GM18502 (cell line): ENCODE results near the gene DCDC1.
"Not testable (repeated sequence)": the region's sequence is repeated elsewhere in the genome, so short reads cannot be mapped to it uniquely, and the experiment has no call there.

Experiments
- ATAC-seq: cut with Tn5 transposase; IDR thresholded peaks from one replicate; pipeline ENCODE4 v1.9.1; 2021; ENCODE audit warnings: mild to moderate bottlenecking; ENCODE audit not compliant: unreplicated experiment, poor library complexity

The DCDC1 gene

DNA sequence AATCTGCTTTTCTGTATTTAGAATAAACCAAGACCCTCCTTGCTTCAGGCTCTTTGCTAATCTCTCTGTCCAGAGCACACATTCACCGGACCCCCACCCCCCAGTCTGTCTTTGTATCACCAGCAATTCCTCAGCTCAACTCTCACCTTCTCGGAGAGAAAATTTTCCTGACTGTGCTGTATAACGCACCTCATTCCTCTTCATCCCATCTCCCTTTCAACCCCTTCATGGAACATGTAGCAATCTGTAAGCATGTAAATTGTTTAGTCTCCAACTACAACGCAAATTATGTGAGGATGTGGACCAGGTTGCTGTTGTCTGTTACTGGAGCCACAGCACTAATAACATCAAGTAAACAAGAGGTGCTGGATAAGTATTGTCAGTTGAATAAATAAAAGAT lies 349.8 kb downstream of the DCDC1 start:
- ATAC-seq = no peak

DNA sequence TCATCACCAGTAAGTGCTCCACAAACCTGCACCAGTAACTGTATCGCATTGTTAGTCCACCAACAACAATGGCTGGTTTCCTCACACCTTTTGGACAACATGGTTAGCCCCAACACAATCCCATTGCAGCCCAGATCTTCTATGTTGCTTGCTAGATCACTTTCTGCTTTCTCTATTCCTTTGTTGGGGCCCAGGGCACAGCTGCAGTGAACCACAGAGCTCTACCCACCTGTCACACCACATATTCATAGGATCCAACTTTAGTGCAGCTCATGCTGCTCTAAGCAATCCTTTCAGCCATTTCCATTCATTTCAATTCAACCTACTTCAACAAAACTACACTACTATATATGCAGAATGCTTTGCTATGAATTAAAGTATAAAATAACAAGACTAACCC lies 364.3 kb downstream of the DCDC1 start:
- no peak for ATAC-seq

DNA sequence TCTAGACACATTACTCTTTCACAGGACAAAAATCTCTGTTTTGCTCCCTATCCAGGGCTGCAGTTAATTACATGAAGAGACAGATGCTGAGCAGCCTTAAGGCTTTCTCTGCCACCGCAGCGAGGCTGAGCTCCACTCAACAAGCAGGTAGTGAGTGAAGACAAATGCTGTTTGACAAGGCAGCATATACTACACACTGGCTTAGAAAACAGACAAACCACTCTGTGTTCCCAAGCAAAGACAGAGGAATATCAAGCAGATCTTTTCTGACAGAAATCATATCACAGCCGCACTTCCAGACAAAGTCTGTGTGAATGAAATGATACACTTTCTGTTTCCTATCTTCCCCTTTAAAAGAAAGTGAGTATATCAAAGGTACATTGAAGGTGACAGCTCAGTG lies 368.1 kb downstream of the DCDC1 start:
- ATAC-seq = no peak

DNA sequence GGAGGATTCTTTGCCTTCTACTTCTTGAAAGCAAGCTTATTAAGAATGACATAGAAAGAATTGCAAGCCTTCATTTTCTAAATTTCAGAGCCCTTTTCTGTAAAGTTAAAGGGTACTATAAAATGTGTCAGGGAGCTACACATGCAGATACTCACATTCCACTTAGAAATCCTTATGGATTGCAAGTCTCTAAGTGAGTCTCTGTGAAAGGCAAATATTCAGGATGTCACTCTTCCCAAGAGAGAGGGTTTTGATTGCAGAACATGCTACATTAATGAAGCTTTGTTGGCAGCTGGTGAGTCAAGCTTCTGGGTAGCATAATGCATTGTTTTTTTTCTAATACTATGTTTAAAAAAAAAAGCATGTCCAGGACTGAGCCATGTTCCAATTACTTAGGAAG lies 369.2 kb downstream of the DCDC1 start:
- ATAC-seq = no peak

DNA sequence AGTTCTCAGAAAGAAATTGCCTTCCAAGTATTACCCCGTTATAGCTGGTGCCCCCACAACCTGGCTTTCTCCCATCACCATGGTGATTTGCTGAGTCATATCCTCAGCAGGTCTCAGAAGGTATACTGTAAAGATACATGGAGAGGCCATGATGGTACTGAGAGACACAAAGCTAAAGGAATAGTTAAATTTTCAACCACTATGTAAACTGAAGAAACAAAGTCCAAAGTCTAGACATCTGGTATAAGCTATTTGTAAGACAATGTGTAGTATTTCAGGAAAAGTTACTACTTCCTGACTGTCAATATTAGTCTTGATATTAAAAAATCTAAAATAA lies 377.1 kb downstream of the DCDC1 start:
- peak; percentile 80 for ATAC-seq

DNA sequence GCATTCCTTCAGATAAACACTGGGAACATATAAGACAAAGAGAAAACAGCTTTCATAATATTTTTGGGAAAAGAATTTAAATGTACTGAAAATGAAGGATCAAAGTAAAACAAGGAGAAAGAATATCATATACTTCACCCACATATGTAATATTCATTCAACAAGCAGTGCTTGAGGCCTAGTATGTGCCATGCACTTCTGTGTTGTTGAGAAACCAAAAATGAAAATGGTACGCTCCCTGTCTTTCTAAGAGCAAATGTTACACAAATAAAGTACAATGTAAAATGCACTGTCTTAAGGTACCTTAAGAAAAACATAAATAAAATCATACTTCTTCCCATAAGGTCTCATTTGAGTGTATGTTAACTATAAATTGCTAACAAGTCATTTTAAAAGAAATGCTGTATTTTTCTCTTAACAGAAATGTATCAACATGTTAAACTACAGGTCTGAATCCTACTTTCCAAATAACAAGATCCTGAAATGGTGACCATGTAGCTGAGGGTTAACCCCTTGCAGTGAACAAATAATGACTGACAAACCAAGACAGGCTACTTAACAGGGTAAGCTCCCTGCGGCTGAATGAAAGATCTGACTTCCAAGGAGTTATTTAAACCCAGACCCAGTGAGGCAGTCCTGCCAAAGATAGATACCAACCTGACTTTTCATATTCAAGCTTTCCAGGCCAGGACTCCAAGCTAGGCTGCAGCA lies 377.6 kb downstream of the DCDC1 start:
- ATAC-seq = no peak

DNA sequence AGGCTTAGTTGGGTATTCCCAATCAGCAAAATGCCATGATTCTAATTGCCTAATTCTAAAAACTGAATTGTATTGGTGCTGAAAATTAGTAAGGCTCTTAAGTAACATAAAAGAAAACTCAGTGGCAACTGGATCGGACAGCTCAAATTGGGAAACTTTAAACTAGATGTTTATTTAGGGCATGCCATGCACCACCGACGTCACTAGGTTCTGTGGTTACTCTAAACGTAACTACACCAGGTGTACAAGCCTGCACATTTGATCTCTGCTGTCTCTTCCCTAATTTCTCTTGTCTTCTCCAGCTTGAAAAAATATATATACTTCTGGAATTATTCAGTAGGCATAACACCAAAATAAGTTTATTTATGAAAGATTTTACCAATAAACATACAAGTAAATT lies 378.2 kb downstream of the DCDC1 start:
- ATAC-seq = no peak

DNA sequence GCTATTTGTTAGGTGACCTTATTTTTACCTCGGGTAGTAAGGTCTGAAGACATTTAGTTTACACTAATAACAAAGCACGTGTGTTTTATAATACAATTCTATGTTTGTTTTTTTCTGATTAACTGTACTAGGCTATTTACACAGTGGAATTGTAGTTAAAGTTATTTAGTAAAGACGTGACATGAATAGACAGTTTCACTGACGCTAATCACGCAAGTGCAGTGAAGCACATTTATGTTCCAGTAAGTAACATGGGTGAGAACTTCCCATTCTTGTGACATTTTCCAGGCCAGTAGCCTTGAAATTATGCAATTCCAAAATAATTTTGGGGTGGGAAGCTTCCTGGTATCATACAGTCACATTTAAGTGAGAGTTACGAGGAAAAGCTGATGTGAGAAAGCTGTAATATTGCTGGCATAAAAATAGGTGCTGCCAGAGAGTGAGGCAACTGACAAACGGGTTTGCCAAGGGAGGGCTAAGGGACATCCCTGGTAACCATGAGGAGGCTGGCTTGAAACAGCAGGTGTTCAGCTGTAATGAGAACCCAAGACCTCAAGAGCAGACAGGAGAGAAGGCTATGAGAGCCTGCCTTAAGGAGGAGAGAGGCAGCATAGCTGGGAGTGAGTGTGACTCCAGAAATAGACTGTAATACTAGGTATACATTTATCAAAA lies 378.8 kb downstream of the DCDC1 start:
- no peak for ATAC-seq

DNA sequence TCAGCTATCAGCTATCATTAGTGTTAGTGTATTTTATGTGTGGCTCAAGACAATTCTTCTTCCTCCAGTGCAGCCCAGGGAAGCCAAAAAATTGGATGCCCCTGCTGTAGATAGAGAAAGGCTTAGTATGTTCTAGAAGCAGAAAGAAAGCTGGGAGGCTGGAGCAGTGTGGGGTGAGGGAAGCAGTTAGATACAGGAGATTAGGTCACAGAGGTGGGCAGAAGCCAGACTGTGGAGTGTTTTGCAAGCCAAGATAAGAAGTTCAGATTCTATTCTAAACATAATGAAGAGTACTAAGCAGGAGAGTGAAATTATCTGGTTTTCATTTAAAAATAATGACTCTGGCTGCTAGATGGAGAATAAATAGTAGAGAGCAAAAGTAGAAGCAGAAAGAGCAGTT lies 381.7 kb downstream of the DCDC1 start:
- ATAC-seq = no peak

DNA sequence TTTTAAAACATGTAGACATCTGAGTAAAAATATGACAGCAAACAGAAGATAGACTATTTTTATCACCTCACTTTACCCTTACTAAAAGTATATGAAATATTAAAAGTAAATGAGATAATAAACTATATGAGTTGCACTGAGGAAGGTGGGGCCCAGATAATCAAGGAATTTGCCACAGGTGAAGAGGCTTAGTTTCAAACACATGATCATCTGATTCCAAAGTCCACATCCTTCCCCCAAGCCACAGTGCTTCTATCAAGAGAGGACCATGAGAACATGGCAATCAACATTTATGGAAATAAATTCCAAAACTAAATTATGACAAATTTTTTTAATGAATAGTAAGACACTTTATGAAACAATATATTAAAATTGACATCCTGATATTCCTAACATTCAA lies 384.0 kb downstream of the DCDC1 start:
- ATAC-seq = no peak

DNA sequence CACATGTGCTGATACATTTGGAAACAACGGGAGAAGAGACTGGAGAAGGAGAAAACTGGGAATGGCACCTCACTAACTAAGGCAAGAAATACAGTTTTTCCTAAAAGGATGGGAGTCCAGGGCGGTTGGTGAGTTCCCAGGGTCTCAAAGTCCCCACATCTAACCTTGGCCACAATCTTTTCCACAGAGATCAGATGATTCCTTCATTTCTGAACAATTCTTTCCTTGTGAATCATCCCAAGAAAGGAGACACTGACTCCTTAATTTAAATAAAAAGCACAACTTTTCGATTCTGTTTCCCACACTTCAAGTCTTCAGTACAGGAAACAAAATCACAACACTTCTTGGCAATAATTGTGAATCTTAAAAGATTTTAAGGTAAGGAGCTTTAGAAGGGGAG lies 384.7 kb downstream of the DCDC1 start:
- ATAC-seq = no peak

DNA sequence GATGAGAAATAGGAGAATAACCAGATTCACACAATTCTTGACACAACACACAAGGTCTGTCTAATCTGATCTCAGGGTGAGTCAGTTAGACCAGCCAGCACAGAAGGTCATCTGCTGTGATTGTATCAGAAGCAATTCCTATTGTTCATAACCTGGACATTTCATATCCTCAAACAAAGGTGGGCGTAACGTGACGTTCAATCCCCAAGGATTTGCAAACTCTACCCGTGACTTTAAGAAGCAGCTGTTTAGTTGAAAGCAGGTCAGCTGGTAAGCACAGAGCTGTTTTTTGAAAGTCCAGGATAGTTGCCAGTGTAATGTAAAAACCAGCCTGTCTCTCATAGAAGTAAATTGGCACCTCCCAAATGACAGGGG lies 385.1 kb downstream of the DCDC1 start:
- no peak for ATAC-seq

DNA sequence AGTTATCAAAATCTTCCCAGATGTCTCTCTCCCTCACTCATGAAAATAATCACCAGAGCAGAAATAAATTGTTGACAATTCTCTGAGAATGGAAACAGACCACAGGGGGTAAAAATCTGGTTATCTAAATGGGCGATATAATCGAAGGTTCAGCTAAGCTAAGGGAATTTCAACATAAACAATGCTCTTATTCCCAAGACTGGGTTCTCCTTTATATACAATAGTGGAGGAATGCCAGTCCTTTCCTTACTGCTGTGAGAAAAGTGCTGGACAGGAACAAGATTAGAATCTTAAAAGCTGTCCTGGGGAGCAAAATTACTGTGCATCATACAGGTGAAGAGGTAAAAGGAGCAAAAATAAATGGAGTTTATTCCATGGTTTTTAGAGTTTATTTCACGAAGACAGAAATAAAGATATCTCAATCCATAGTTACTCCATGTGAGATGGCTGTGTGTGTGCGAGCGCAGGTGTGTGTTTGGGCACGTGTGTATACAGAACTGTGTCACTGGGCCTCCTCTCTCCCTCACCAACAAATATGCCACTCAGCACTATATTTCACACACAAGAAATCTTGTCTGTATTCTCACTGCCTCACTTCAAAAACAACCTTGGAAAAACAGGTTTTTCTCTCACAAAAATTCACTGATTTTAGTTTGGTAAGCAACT lies 385.6 kb downstream of the DCDC1 start:
- ATAC-seq = no peak

DNA sequence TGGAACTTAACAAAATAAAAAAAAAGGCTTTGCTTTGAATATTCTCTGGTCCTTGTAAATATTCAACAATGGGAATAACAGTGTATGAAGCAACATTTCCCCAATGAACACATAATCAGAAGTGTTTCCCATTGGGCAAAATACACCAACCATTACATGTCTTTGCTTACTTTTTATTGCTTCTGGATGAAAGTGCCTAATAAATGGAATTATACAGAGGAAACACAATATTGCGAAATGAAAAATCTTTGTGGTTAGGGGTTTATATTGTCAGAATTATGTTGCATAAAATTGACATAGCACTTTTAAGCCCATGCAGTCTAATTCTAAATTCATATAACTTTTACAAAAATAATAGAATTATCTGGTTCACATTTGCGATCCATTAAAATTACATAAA lies 386.4 kb downstream of the DCDC1 start:
- no peak for ATAC-seq

DNA sequence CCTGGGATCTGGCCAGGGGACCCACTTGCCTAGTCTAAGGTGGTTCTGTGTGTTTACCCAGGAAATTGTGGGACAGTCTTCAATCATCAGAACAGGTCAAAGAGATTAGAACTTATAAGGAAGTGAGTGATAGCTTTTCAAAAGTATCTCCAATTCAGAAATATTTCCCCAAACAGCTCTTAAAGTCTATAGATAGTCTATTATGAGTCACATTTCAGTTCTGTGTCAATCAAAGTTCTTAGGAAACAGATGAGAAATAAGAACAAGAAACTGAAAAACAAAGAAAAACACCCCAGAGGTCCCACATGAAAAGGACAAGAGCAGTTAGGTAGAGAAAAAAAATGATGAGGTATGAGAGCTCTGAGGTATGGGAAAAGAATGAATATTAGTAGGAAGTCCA lies 402.0 kb downstream of the DCDC1 start:
- no peak for ATAC-seq

DNA sequence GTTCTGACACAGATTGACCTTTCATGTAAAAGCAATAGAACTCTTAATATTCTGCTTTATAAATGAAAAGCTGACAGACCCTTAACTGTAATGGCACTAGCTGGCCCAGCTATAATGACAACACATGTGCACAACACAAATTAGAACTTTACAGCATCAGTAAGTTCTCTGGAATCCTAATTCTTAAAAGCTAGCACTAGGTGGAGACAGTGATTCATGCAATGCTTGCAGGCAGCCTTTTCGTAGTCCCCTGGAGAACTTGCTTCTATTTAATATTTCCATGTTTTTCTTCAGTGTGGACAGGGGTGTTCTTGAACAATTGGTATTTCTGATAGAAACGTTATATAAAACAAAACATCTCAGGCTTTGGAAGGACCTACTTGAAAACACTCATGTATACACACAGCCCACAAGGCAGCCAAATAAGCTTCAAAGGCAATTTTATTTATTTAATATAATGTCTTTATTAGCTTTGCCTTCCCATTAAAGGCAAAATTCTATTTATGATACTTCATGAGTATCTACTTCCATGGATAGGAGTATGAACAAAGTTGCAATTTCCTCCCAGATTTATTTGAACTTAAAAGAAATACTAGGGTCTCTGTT lies 409.0 kb downstream of the DCDC1 start:
- no peak for ATAC-seq

DNA sequence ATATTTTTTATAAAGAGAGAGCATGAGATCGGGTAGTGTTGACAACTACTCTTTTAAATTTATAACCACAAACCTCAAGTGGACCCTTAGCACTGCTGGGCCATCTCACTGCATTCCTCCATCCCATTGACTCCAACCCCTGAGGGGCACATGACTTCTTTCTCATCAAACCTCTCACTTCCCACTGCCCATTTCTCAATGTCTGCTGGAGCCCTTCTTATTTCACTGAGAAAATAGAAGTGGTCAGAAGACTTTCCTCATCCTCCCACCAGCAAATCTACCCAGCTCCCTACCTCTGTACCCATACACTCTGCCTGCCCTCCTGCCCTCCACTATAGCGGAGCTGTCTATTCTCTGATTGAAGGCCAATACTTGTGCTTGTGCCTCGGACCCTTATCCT lies 412.8 kb downstream of the DCDC1 start:
- no peak for ATAC-seq

DNA sequence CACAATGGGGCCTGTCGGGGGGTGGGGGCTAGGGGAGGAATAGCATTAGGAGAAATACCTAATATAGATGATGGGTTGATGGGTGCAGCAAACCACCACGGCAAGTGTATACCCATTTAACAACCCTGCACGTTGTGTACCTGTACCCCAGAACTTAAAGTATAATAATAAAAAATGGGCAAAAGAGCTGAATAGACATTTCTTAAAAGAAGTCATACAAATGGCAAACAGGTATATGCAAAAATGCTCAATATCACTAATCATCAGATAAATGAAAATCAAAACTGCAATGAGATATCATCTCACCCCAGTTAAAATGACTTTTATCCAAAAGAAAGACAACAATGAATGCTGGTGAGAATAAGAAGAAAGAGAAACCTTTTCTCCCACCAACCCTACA lies 419.7 kb downstream of the DCDC1 start:
- ATAC-seq = no peak

DNA sequence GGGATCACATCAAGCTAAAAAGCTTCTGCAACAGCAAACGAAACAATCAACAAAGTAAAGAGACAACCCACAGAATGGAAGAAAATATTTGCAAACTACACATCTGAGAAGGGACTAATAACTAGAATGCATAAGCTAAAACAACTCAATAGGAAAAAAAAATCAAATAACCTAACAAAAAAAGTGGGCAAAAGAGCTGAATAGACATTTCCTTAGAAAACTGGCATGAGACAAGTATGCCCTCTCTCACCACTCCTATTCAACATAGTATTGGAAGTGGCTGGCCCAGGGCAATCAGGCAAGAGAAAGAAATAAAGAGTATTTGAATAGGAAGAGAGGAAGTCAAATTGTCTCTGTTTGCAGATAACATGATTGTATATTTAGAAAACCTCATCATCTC lies 421.8 kb downstream of the DCDC1 start:
- ATAC-seq = not testable (repeated sequence)

DNA sequence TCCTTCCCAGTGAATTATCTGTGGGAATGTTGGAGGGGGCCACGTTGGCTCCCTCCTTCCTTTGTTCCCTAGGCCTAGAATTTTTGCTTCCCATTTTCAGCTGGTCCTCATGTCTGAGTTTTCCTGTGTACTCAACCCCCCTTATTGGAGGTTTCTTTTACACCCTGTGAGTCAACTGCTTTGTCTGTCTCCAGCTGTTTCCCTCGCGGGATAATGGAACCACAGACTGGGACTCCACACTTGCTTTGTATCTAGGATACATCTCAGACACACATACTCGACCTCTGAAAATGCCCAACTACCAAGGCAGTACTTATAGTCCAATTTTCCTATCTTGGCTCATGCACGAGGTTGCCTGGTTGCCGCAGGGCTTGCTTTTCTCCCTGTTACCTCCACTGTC lies 430.7 kb downstream of the DCDC1 start:
- ATAC-seq = no peak

DNA sequence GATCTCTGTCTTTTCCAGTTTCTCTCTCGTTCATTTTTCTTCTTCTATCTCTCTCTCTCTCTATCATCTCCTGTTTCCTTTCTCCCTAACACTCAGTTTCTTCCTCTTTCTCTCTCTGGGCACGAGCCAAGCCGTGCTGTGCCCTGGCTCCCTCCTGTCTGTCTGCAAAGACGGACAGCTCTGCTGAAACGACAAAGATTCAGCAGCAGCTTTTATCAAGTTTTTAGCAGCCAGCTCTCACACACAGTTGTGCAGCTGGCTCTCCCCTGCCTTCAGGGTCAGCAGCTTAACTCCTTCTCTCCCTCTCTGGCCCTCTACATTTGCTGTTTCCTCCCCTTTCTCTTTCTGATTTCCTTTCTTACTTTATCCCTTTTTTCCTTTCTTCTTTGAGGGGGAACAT lies 431.4 kb downstream of the DCDC1 start:
- ATAC-seq = no peak

DNA sequence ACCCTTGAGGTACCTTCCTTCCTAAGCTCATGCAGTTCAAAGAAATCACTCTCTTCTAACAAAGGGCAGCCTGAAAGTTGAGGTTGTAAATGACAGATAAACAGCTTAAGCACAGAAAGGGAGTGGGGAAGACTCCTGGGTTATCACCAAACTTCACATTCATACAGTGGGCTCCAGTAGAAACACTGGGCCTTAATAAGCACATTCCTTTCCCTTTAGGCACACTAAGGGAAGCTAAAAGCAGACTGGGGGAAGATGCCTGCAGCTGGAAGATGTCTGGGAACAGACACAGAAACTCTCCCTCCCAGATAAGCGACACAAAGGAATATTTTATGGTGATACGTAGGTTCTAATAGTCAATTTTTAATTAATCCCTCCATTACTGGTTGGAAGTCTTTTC lies 433.0 kb downstream of the DCDC1 start:
- ATAC-seq = no peak
